ENCODE data around the gene KY. TPM values are rescaled to one million over a fixed set of nuclear protein-coding genes. Genes with fewer than 3 reads are reported as not detected.

KY gene
- total RNA-seq, 3 donors from 2014 or later = 0.33 to 1.2 TPM; not detected in 1

DNA sequence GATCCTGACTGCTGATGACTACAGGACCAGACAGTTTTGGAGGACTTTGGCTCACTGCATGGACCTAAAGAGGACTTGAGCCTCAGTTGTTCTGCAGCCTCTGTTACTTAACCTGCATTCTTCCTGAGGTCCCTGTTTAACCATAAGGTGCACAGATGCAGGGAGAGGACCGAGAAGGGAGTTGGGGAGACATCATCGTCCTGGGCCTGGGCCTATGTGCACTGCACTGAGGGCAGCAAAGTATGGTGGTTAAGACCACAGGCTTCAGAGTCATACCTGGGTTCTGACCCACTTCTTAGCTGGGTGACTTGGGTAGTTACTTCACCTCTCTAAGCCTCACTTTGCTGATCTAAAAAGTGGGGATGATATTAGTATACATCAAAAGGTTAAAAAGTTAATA lies 21.9 kb downstream of the KY start:
- peaks cover 0 to 22% of the 10 kb centered on the region in 2 donors for H3K9me3 ChIP-seq
- no peak for DNase-seq (ENCODE audit: low spot score in 2 of 2)
- TF ChIP-seq, protein P1, sequence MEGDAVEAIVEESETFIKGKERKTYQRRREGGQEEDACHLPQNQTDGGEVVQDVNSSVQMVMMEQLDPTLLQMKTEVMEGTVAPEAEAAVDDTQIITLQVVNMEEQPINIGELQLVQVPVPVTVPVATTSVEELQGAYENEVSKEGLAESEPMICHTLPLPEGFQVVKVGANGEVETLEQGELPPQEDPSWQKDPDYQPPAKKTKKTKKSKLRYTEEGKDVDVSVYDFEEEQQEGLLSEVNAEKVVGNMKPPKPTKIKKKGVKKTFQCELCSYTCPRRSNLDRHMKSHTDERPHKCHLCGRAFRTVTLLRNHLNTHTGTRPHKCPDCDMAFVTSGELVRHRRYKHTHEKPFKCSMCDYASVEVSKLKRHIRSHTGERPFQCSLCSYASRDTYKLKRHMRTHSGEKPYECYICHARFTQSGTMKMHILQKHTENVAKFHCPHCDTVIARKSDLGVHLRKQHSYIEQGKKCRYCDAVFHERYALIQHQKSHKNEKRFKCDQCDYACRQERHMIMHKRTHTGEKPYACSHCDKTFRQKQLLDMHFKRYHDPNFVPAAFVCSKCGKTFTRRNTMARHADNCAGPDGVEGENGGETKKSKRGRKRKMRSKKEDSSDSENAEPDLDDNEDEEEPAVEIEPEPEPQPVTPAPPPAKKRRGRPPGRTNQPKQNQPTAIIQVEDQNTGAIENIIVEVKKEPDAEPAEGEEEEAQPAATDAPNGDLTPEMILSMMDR (IDR thresholded peaks at IDR 0.05) = no peak
- no peak for TF ChIP-seq POLR2AphosphoS5 (IDR thresholded peaks at IDR 0.05)
- TF ChIP-seq POLR2A (IDR thresholded peaks at IDR 0.05) = no peak
- intact Hi-C loops (cut with DNase I; ENCODE audit: low total_unique reads) = no loop called here
- H3K27ac ChIP-seq = no peak overlapping the region
- H3K27me3 ChIP-seq = no peaks in the 10 kb centered on the region
- H3K36me3 ChIP-seq = no peaks in the 10 kb centered on the region
- H3K4me3 ChIP-seq = no peak overlapping the region
- H3K4me1 ChIP-seq = no peaks in the 10 kb centered on the region

DNA sequence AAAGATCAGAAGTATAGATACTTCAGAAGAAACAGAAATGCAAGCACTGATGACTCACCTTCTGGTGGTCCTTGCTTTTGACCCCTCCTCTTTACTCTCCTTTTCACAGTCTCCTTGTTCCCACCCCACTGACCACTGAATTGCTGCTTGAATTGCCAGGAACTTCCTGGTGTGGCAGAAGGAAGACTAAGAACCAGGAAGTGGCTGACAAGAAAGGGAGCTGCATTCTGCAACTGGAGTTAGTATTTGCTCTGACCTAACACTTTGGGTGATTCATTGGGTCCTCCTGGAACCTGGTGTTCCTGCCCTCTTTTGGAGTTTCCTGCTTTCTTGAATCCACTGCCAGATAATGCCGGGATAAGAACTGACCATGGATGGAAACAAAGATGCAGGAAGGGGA lies 23.0 kb downstream of the KY start:
- DNase-seq (ENCODE audit: low spot score in 2 of 2) = no peak
- Histone ChIP-seq H3K27me3 (no peaks in the 10 kb centered on the region), H3K9me3 (peaks cover 0 to 22% of the 10 kb centered on the region in 2 donors), H3K4me1 (no peaks in the 10 kb centered on the region), H3K27ac (no peak overlapping the region), H3K36me3 (no peaks in the 10 kb centered on the region), H3K4me3 (no peak overlapping the region)
- intact Hi-C loops (cut with DNase I; ENCODE audit: low total_unique reads) = no loop called here
- TF ChIP-seq POLR2A (IDR thresholded peaks at IDR 0.05) (no peak), POLR2AphosphoS5 (IDR thresholded peaks at IDR 0.05) (no peak)
- TF ChIP-seq, protein P1 (IDR thresholded peaks at IDR 0.05) = no peak

DNA sequence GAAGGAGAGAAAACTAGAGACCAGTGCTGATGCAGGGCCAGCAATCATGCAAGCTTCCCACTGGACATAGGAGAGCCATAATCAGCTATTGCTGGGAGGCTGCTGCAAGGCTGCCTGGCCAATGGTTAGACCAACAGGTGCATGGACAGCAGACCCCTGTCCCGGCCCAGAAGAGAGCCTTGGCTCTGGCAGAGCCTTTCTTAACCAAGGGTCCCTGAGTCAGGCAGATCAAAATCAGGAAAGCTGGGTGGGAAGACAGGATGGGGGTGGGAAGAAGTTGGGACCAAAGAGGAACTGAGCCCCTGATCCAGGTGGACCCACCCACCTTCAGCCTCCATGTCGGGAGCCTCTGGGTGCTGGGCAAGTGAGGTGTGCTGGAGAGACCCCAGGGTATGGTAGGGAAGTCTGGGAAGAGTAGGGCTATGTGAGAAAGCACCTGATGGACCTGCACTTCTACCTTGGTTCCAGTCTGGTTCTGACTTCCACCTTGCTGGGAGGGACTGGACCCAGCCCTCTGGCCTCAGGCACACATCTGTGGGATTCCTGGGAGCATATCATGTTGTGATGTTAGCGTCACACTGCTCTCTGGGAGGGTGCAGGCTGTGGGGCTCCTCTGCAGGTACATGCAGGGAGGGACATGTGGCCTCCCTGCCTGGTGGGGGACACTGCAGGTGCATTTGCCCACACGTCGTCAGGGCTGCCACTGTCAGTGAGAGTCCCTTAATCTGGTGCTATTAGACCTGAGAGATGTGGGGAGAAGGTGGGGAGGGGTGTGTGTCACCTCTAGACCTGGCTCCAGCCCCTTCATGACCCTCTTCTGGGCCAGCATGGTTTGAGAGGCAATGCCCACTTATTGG lies 24.7 kb downstream of the KY start:
- DNase-seq (ENCODE audit: low spot score in 2 of 2) = no peak
- Histone ChIP-seq H3K9me3 (peaks cover 0 to 13% of the 10 kb centered on the region in 2 donors), H3K36me3 (no peaks in the 10 kb centered on the region), H3K27me3 (no peaks in the 10 kb centered on the region), H3K27ac (no peak overlapping the region), H3K4me1 (no peaks in the 10 kb centered on the region), H3K4me3 (no peak overlapping the region)
- no peak for TF ChIP-seq POLR2AphosphoS5 (IDR thresholded peaks at IDR 0.05)
- TF ChIP-seq, protein P1 (IDR thresholded peaks at IDR 0.05) = no peak
- no peak for TF ChIP-seq POLR2A (IDR thresholded peaks at IDR 0.05)
- intact Hi-C loops (cut with DNase I; ENCODE audit: low total_unique reads) = no loop called here

DNA sequence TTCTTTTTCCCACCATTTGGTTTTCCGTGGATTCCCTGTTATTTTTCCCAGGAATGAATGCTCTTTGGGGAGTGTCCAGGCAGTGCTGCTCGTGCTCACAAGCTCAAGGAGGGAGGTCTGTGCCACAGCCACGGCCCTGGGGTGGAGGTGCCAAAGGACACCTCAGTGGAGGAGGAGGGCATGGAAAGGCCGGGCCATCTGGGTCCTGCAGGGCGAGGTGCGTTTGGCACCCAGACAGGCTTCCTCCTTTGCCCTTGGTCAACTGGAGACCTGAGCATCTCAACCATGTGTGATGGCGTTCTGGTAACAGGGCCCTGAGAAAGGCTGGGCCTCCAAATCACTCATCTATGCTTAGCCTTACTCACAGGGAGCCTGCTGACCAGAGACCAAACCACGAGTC lies 25.4 kb downstream of the KY start:
- Histone ChIP-seq H3K4me3 (no peak overlapping the region), H3K9me3 (peaks cover 0 to 6% of the 10 kb centered on the region in 2 donors), H3K36me3 (no peaks in the 10 kb centered on the region), H3K27me3 (no peaks in the 10 kb centered on the region), H3K4me1 (no peaks in the 10 kb centered on the region), H3K27ac (no peak overlapping the region)
- intact Hi-C loops (cut with DNase I; ENCODE audit: low total_unique reads) = no loop called here
- no peak for TF ChIP-seq POLR2AphosphoS5 (IDR thresholded peaks at IDR 0.05)
- TF ChIP-seq, protein P1 (IDR thresholded peaks at IDR 0.05) = no peak
- no peak for TF ChIP-seq POLR2A (IDR thresholded peaks at IDR 0.05)
- DNase-seq (ENCODE audit: low spot score in 2 of 2) = no peak

DNA sequence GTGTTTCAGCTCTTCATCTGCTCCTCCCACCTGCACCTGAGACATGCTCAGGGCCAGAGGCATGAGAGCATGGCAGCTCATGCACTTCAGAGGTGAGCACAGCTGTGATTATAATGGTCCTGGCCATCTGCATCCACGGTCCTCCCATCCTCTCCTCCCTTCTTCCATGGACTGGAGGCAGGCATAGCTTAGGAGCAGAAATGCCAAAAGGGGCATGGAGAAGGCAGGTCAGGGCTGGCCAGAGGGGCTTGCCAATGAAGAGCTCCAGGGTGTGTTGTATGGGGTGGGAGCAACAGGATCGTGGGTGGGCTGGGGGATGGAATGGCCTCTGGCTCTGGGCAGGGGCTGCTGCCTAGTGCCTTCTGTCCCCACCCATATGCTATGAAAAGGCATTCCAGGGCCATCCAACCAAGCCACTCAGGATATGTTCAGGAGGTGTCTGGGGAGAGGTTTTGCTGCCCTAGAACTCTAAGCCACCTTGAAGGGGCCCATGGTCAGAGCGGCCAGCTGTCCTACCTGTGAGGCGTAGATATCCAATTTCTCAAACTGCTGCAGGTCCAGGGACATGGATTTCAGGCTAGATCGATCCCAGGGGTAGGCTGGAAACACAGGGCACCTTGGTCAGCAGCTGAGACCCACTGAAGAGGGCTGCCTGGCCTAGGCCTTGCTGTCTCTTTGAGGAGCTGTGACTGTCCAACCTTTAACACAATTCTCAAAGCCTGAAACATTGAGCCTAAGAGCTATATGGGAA lies 26.1 kb downstream of the KY start:
- Histone ChIP-seq H3K27me3 (no peaks in the 10 kb centered on the region), H3K27ac (no peak overlapping the region), H3K4me3 (no peak overlapping the region), H3K4me1 (no peaks in the 10 kb centered on the region), H3K36me3 (no peaks in the 10 kb centered on the region), H3K9me3 (no peaks in the 10 kb centered on the region)
- intact Hi-C loops (cut with DNase I; ENCODE audit: low total_unique reads) = no loop called here
- no peak for DNase-seq (ENCODE audit: low spot score in 2 of 2)
- TF ChIP-seq, protein P1 (IDR thresholded peaks at IDR 0.05) = no peak
- TF ChIP-seq POLR2A (IDR thresholded peaks at IDR 0.05) (no peak), POLR2AphosphoS5 (IDR thresholded peaks at IDR 0.05) (no peak)

Data from breast epithelium (tissue), 4 donors.